WERI-Rb-1 (cell line): ENCODE measurements around the gene CEL.
"Not testable (repeated sequence)": the region's sequence is repeated elsewhere in the genome, so short reads cannot be mapped to it uniquely, and the experiment has no call there.

Source experiments
- DNase-seq: peaks from one replicate; pipeline ENCODE4 v3.0.0-alpha.2; 2020
- H3K27ac ChIP-seq: fragments of 250-450 bp; sonication (Bioruptor Pico); 2 replicates; pipeline ENCODE4 v1.5.1; 2020; ENCODE audit warnings: mild to moderate bottlenecking, moderate library complexity
- H3K27me3 ChIP-seq: fragments of 250-450 bp; sonication (Bioruptor Pico); 2 replicates; pipeline ENCODE4 v1.5.1; 2021; ENCODE audit warnings: mild to moderate bottlenecking, low read depth, moderate library complexity; ENCODE audit not compliant: insufficient read depth, severe bottlenecking
- H3K36me3 ChIP-seq: fragments of 250-450 bp; sonication (Bioruptor Pico); 2 replicates; pipeline ENCODE4 v1.5.1; 2020; ENCODE audit warnings: mild to moderate bottlenecking, moderate library complexity
- H3K4me3 ChIP-seq: 2 replicates; pipeline ENCODE4 v1.5.1; 2011; ENCODE audit warnings: low read depth, mild to moderate bottlenecking, control low read depth, low read length
- H3K9me3 ChIP-seq: fragments of 250-450 bp; sonication (Bioruptor Pico); 2 replicates; pipeline ENCODE4 v1.5.1; 2021; ENCODE audit warnings: mild to moderate bottlenecking, moderate library complexity; ENCODE audit not compliant: severe bottlenecking
- TF ChIP-seq, protein P1 (sequence below): IDR thresholded peaks from 2 replicates; pipeline ENCODE4 v1.5.1; 2011; ENCODE audit warnings: low read depth, mild to moderate bottlenecking, control low read depth, inconsistent platforms, low read length

CEL gene

DNA sequence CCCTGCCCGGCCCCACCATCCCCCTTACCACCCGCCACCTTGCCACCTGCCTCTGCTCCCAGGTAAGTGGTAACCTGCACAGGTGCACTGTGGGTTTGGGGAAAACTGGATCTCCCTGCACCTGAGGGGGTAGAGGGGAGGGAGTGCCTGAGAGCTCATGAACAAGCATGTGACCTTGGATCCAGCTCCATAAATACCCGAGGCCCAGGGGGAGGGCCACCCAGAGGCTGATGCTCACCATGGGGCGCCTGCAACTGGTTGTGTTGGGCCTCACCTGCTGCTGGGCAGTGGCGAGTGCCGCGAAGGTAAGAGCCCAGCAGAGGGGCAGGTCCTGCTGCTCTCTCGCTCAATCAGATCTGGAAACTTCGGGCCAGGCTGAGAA lies at the start of gene CEL:
CEL (plus strand) TSS at position 218 of the 382 bp plus-strand sequence; CDS start at position 240, 22 bp downstream.
- H3K4me3 ChIP-seq, H3K9me3 ChIP-seq, H3K27me3 ChIP-seq: not testable (repeated sequence)
- DNase-seq, result peak; percentile 54
- H3K36me3 ChIP-seq, result peaks cover 66% of the 10 kb centered on the region
- peak within 1 kb of the TSS; percentile 99 for H3K27ac ChIP-seq

DNA sequence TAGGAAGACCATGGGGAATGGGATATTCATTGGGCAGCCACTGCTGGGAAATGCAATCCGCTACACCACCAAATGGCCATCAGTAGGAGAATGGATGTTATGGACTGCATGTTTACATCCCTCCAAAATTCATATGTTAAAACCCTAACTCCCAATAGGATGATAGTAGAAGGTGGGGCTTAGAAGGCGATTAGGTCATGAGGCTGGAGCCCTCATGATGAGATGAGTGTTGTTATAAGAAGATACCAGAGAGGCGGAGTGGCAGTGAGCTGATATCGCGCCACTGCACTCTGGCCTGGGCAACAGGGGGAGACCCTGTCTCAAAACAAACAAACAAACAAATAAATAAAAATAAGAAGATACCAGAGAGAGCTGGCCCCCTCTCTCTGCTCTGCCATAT lies 47.1 kb upstream of the CEL start:
- no peak overlapping the region for H3K4me3 ChIP-seq
- H3K36me3 ChIP-seq, result no peaks in the 10 kb centered on the region
- TF ChIP-seq, protein P1, sequence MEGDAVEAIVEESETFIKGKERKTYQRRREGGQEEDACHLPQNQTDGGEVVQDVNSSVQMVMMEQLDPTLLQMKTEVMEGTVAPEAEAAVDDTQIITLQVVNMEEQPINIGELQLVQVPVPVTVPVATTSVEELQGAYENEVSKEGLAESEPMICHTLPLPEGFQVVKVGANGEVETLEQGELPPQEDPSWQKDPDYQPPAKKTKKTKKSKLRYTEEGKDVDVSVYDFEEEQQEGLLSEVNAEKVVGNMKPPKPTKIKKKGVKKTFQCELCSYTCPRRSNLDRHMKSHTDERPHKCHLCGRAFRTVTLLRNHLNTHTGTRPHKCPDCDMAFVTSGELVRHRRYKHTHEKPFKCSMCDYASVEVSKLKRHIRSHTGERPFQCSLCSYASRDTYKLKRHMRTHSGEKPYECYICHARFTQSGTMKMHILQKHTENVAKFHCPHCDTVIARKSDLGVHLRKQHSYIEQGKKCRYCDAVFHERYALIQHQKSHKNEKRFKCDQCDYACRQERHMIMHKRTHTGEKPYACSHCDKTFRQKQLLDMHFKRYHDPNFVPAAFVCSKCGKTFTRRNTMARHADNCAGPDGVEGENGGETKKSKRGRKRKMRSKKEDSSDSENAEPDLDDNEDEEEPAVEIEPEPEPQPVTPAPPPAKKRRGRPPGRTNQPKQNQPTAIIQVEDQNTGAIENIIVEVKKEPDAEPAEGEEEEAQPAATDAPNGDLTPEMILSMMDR, result no peak
- DNase-seq, result no peak
- no peak overlapping the region for H3K27ac ChIP-seq
- peaks cover 38% of the 10 kb centered on the region for H3K27me3 ChIP-seq
- H3K9me3 ChIP-seq, result peaks cover 37% of the 10 kb centered on the region

DNA sequence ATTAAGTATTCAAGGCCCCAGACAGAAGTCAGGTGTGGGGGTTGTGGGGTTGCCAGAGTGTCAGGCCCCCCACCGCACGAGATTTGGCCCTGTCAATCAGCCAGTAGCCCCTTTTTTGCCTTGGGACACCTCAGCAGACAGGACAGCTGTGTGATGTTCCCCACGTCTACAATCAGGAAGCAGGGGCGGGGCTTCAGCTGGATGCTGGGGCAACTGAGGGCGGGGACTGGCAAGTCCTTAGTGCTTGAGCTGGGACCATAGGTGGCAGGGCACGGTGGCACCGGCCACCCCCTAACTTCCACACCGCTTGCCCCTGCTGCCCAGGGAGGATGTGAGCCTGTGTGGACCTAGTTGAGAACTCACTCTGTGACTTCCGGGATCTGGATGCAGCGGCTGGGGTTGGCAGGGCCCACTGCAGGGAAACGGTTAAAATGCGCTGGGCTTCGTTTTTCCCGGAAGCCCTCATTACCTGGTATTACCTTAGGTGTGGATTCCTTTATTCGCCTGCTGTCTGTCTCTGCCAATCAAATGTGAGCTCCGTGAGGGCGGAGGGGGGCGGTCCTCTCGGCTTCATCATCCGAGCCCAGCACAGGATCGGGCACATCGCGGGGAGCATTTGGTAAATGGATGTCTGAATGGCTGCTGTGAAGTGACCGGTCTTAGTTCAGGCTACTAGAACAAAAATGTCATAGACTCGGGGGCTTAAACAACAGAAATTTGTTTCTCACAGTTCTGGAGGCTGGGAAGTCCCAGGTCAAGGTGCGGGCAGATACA lies 38.5 kb upstream of the CEL start:
- Histone ChIP-seq H3K36me3 (no peaks in the 10 kb centered on the region), H3K9me3 (no peaks in the 10 kb centered on the region), H3K27ac (no peak overlapping the region), H3K27me3 (peaks cover 4% of the 10 kb centered on the region), H3K4me3 (no peak overlapping the region)
- DNase-seq, result peak; percentile 41
- TF ChIP-seq, protein P1, result no peak

DNA sequence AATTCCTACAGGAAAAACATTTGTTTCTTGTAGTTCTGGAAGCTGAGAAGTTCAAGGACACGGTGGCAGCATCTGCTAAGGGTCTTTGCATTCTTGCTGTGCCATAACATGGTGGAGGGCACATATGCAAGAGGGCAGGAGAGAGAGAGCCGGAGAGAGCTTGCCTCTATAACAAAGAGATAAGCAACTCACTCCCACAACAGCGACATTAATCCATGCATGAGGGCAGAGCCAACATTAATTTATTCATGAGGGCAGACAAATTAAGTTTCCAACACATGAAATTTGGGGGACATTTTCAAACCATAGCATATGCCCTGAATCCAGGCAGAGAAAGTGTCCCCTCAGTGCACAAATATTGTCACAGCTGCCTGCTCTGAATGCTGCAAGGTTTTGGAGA lies 35.4 kb upstream of the CEL start:
- Histone ChIP-seq H3K27me3 (no peaks in the 10 kb centered on the region), H3K27ac (no peak overlapping the region), H3K4me3 (no peak overlapping the region), H3K9me3 (peaks cover under 1% of the 10 kb centered on the region), H3K36me3 (peaks cover 8% of the 10 kb centered on the region)
- no peak for DNase-seq
- TF ChIP-seq, protein P1, result no peak

DNA sequence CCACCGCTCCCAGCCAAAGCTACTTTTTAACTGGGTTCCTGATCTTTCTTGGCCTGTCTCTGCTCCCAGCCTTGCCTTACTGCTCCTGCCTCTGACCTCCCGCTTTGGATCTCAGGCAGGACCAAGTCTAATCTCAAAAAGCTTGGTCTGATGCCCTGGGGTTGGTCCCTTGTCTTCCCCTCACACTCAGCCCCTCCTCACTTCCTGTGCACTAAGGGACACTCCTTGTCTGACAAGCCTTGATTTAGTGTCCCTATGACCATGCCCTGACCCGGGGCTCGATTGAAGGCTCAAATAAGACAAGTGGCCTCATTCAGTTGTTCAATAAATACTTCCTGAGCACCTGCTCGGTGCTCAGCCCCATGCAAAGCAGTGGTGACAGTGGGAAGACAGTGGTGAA lies 34.6 kb upstream of the CEL start:
- Histone ChIP-seq H3K36me3 (peaks cover 15% of the 10 kb centered on the region), H3K27ac (no peak overlapping the region), H3K27me3 (no peaks in the 10 kb centered on the region), H3K9me3 (peaks cover 4% of the 10 kb centered on the region), H3K4me3 (no peak overlapping the region)
- TF ChIP-seq, protein P1, result no peak
- DNase-seq, result no peak

DNA sequence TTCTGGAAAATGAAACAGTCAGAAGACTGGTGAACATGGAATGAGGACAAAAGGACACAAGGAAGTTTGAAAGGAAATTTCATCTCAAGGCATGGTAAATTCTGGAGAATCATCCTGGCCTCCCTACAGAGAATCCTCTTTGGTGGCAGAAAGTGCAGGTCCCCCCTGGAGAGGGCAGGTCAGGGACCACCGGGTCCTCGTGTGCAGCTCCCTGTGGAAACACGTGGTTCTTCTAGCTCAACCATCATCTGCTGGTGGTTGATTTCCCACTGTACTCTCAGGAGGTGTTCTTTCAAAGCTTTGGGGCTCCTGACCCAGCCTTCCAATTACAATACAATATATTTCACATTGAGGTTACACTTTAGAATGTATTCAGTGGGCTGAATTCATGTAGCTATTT lies 33.6 kb upstream of the CEL start:
- no peak overlapping the region for H3K4me3 ChIP-seq
- H3K9me3 ChIP-seq, result peaks cover 4% of the 10 kb centered on the region
- TF ChIP-seq, protein P1, result no peak
- H3K27ac ChIP-seq, result no peak overlapping the region
- DNase-seq, result no peak
- peaks cover 26% of the 10 kb centered on the region for H3K36me3 ChIP-seq
- H3K27me3 ChIP-seq, result no peaks in the 10 kb centered on the region
